ENCODE measurements around the gene GPRC5C.

GPRC5C gene

GRCh38 chr17:74449306-74449705, 17.4 kb downstream of the GPRC5C start:
- Histone ChIP-seq H3K27me3 (ENCODE audit: insufficient read depth, low read length) (peaks cover 8% of the 10 kb centered on the region), H3K18ac (ENCODE audit: low read length) (no peak overlapping the region), H2BK12ac (ENCODE audit: low read length) (no peak overlapping the region), H2AK5ac (ENCODE audit: low read length) (no peak overlapping the region), H3K4me2 (ENCODE audit: low read length) (no peak overlapping the region), H3K14ac (ENCODE audit: low read length) (no peak overlapping the region), H4K12ac (ENCODE audit: low read depth, low read length) (no peak overlapping the region), H4K8ac (ENCODE audit: low read depth, low read length) (no peak overlapping the region), H3K36me3 (ENCODE audit: control insufficient read depth in 1 of 2, insufficient read depth in 2 of 2, low read length in 2 of 2) (peaks cover 0 to 3% of the 10 kb centered on the region in 2 experiments), H3K9me3 (ENCODE audit: insufficient read depth, low read depth, low read length) (no peaks in the 10 kb centered on the region), H2BK5ac (ENCODE audit: low read depth, low read length, poor library complexity) (no peak overlapping the region), H2BK120ac (ENCODE audit: insufficient read depth, low read length, poor library complexity) (no peak overlapping the region), H3K4me3 (ENCODE audit: low read depth, low read length) (no peak overlapping the region), H3K79me1 (ENCODE audit: low read length) (no peaks in the 10 kb centered on the region), H4K91ac (ENCODE audit: low read depth, low read length) (no peak overlapping the region), H3K79me2 (ENCODE audit: control insufficient read depth, insufficient read depth, low read length, poor library complexity) (no peaks in the 10 kb centered on the region), H3K27ac (ENCODE audit: low read depth, low read length) (no peak overlapping the region), H3K23ac (ENCODE audit: low read length) (no peak overlapping the region), H2AFZ (ENCODE audit: insufficient read depth, low read length, poor library complexity) (no peak overlapping the region), H3K4me1 (ENCODE audit: control insufficient read depth in 1 of 2, insufficient read depth in 2 of 2, low read length in 2 of 2) (peaks cover 2 to 3% of the 10 kb centered on the region in 2 experiments), H3K9ac (ENCODE audit: low read length) (no peak overlapping the region), H3K4ac (ENCODE audit: low read depth, low read length) (no peak overlapping the region)
- DNase-seq = no peak
- no CpG with 5 or more reads among the region's 11 CpGs for WGBS (ENCODE audit: extremely low coverage, insufficient coverage, insufficient read length)

- no peaks in the 10 kb centered on the region for H3K79me2 ChIP-seq (ENCODE audit: control insufficient read depth, insufficient read depth, low read length, poor library complexity)
- no peak for DNase-seq
- H3K4me1 ChIP-seq (ENCODE audit: control insufficient read depth in 1 of 2, insufficient read depth in 2 of 2, low read length in 2 of 2) = peaks cover 3 to 6% of the 10 kb centered on the region in 2 experiments
- no peak overlapping the region for H3K9ac ChIP-seq (ENCODE audit: low read length)
- H3K27me3 ChIP-seq (ENCODE audit: insufficient read depth, low read length) = peaks cover 8% of the 10 kb centered on the region
- H3K4ac ChIP-seq (ENCODE audit: low read depth, low read length) = no peak overlapping the region
- no peak overlapping the region for H4K8ac ChIP-seq (ENCODE audit: low read depth, low read length)
- H4K91ac ChIP-seq (ENCODE audit: low read depth, low read length) = no peak overlapping the region
- no peak overlapping the region for H3K18ac ChIP-seq (ENCODE audit: low read length)
- no peak overlapping the region for H2BK120ac ChIP-seq (ENCODE audit: insufficient read depth, low read length, poor library complexity)
- no peak overlapping the region for H2BK5ac ChIP-seq (ENCODE audit: low read depth, low read length, poor library complexity)
- H4K12ac ChIP-seq (ENCODE audit: low read depth, low read length) = no peak overlapping the region
- H3K4me2 ChIP-seq (ENCODE audit: low read length) = no peak overlapping the region
- H3K79me1 ChIP-seq (ENCODE audit: low read length) = no peaks in the 10 kb centered on the region
- H2AFZ ChIP-seq (ENCODE audit: insufficient read depth, low read length, poor library complexity) = no peak overlapping the region
- H3K4me3 ChIP-seq (ENCODE audit: low read depth, low read length) = no peak overlapping the region
- no peak overlapping the region for H3K27ac ChIP-seq (ENCODE audit: low read depth, low read length)
- H2AK5ac ChIP-seq (ENCODE audit: low read length) = no peak overlapping the region
- no peaks in the 10 kb centered on the region for H3K9me3 ChIP-seq (ENCODE audit: insufficient read depth, low read depth, low read length)
- H3K14ac ChIP-seq (ENCODE audit: low read length) = no peak overlapping the region
- peaks cover 0 to 3% of the 10 kb centered on the region in 2 experiments for H3K36me3 ChIP-seq (ENCODE audit: control insufficient read depth in 1 of 2, insufficient read depth in 2 of 2, low read length in 2 of 2)
- no CpG with 5 or more reads among the region's 5 CpGs for WGBS (ENCODE audit: extremely low coverage, insufficient coverage, insufficient read length)
- H2BK12ac ChIP-seq (ENCODE audit: low read length) = no peak overlapping the region
- no peak overlapping the region for H3K23ac ChIP-seq (ENCODE audit: low read length)
Measured at GRCh38 chr17:74449773-74450172, 17.9 kb downstream of the GPRC5C start.

DNA sequence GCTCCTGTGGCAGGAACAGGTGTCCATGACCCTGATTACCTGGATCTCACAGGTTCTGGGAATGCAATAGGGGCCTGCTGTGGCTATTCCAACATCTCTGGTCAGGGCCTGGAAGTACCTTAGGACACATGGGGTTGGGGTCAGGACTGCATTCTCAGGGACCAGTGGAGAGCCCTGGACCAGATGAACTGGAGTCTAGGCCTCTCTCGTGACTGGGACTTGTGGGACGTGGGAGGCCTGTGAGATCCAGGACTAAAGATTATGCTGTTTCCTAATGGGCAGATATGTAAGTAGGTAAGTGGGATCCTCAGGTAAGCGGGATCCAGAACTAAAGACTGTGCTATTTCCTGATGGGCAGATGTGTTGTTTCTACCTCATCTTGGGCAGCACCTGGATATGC, 18.3 kb downstream of the GPRC5C start:
- no peak for DNase-seq
- WGBS (ENCODE audit: extremely low coverage, insufficient coverage, insufficient read length) = no CpG with 5 or more reads among the region's 3 CpGs
- H2BK120ac ChIP-seq (ENCODE audit: insufficient read depth, low read length, poor library complexity) = no peak overlapping the region

DNA sequence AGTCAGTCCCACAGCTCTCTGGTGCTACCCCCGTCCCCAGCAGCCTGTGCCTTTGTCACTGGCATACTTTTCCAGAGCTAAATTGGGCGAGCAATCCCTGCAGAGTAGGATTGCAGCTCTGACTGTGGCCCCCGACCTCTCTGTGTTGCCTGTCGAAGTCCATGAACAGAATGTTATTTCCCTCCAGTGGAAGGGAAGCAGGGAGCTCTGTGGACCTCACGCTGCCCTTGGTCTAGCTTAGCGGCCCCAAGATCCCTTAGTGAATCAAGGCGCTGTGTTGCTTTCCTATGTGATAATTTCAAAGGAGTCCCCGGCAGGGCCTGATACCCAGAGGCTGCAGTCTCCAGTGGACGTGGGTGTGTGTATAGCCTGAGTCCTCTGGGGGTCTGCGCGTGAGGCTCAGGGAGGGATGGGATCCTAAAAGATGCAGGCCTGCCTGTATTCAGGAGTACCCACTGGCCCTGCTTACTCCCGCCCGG, 19.1 kb downstream of the GPRC5C start:
- Histone ChIP-seq H3K79me1 (ENCODE audit: low read length) (no peaks in the 10 kb centered on the region), H3K27me3 (ENCODE audit: insufficient read depth, low read length) (peaks cover 8% of the 10 kb centered on the region), H2AFZ (ENCODE audit: insufficient read depth, low read length, poor library complexity) (no peak overlapping the region), H4K91ac (ENCODE audit: low read depth, low read length) (no peak overlapping the region), H3K79me2 (ENCODE audit: control insufficient read depth, insufficient read depth, low read length, poor library complexity) (no peaks in the 10 kb centered on the region), H3K4ac (ENCODE audit: low read depth, low read length) (no peak overlapping the region), H3K4me1 (ENCODE audit: control insufficient read depth in 1 of 2, insufficient read depth in 2 of 2, low read length in 2 of 2) (peaks cover 3 to 6% of the 10 kb centered on the region in 2 experiments), H2BK5ac (ENCODE audit: low read depth, low read length, poor library complexity) (no peak overlapping the region), H2BK120ac (ENCODE audit: insufficient read depth, low read length, poor library complexity) (no peak overlapping the region), H2AK5ac (ENCODE audit: low read length) (no peak overlapping the region), H3K14ac (ENCODE audit: low read length) (no peak overlapping the region), H3K9ac (ENCODE audit: low read length) (no peak overlapping the region), H3K27ac (ENCODE audit: low read depth, low read length) (no peak overlapping the region), H3K4me3 (ENCODE audit: low read depth, low read length) (no peak overlapping the region), H3K4me2 (ENCODE audit: low read length) (no peak overlapping the region), H3K36me3 (ENCODE audit: control insufficient read depth in 1 of 2, insufficient read depth in 2 of 2, low read length in 2 of 2) (peaks cover 0 to 3% of the 10 kb centered on the region in 2 experiments), H2BK12ac (ENCODE audit: low read length) (no peak overlapping the region), H3K9me3 (ENCODE audit: insufficient read depth, low read depth, low read length) (no peaks in the 10 kb centered on the region), H4K12ac (ENCODE audit: low read depth, low read length) (no peak overlapping the region), H3K23ac (ENCODE audit: low read length) (no peak overlapping the region), H3K18ac (ENCODE audit: low read length) (no peak overlapping the region), H4K8ac (ENCODE audit: low read depth, low read length) (no peak overlapping the region)
- no CpG with 5 or more reads among the region's 13 CpGs for WGBS (ENCODE audit: extremely low coverage, insufficient coverage, insufficient read length)
- no peak for DNase-seq

More for the DNA sequence above, 18.3 kb downstream of the GPRC5C start:
- no peaks in the 10 kb centered on the region for H3K79me1 ChIP-seq (ENCODE audit: low read length)
- H3K23ac ChIP-seq (ENCODE audit: low read length) = no peak overlapping the region
- H3K4me3 ChIP-seq (ENCODE audit: low read depth, low read length) = no peak overlapping the region
- H2AK5ac ChIP-seq (ENCODE audit: low read length) = no peak overlapping the region
- H3K27ac ChIP-seq (ENCODE audit: low read depth, low read length) = no peak overlapping the region
- no peak overlapping the region for H3K4ac ChIP-seq (ENCODE audit: low read depth, low read length)
- H3K9me3 ChIP-seq (ENCODE audit: insufficient read depth, low read depth, low read length) = no peaks in the 10 kb centered on the region
- H2BK12ac ChIP-seq (ENCODE audit: low read length) = no peak overlapping the region
- H2BK5ac ChIP-seq (ENCODE audit: low read depth, low read length, poor library complexity) = no peak overlapping the region
- H3K79me2 ChIP-seq (ENCODE audit: control insufficient read depth, insufficient read depth, low read length, poor library complexity) = no peaks in the 10 kb centered on the region
- peaks cover 3 to 6% of the 10 kb centered on the region in 2 experiments for H3K4me1 ChIP-seq (ENCODE audit: control insufficient read depth in 1 of 2, insufficient read depth in 2 of 2, low read length in 2 of 2)
- no peak overlapping the region for H3K4me2 ChIP-seq (ENCODE audit: low read length)
- no peak overlapping the region for H4K91ac ChIP-seq (ENCODE audit: low read depth, low read length)
- H2AFZ ChIP-seq (ENCODE audit: insufficient read depth, low read length, poor library complexity) = no peak overlapping the region
- no peak overlapping the region for H4K12ac ChIP-seq (ENCODE audit: low read depth, low read length)
- H3K27me3 ChIP-seq (ENCODE audit: insufficient read depth, low read length) = peaks cover 8% of the 10 kb centered on the region
- peaks cover 0 to 3% of the 10 kb centered on the region in 2 experiments for H3K36me3 ChIP-seq (ENCODE audit: control insufficient read depth in 1 of 2, insufficient read depth in 2 of 2, low read length in 2 of 2)
- H3K14ac ChIP-seq (ENCODE audit: low read length) = no peak overlapping the region
- no peak overlapping the region for H3K18ac ChIP-seq (ENCODE audit: low read length)
- no peak overlapping the region for H3K9ac ChIP-seq (ENCODE audit: low read length)
- H4K8ac ChIP-seq (ENCODE audit: low read depth, low read length) = no peak overlapping the region
